DOHH2 (cell line): ENCODE results near the gene PPM1N.

Experiments
- H3F3A ChIP-seq: fragments of 200-600 bp; sonication (generic), shearing (Covaris generic); 2 replicates; pipeline ENCODE4 v1.6.0; 2016; ENCODE audit warnings: antibody characterized with exemption, mild to moderate bottlenecking; ENCODE audit not compliant: control insufficient read depth, insufficient read depth
- H3K27ac ChIP-seq: fragments of 200-600 bp; sonication (generic); 2 replicates; pipeline ENCODE4 v1.5.1; 2014; ENCODE audit warnings: low read depth, mild to moderate bottlenecking, low read length, moderate library complexity
- H3K27me3 ChIP-seq: fragments of 200-600 bp; sonication (generic); 2 replicates; pipeline ENCODE4 v1.6.1; 2014; ENCODE audit warnings: mild to moderate bottlenecking, low read length, mixed read lengths; ENCODE audit not compliant: control insufficient read depth
- H3K36me3 ChIP-seq: fragments of 200-600 bp; sonication (generic); 2 replicates; pipeline ENCODE4 v1.6.1; 2014; ENCODE audit warnings: mild to moderate bottlenecking, low read length, moderate library complexity, mixed read lengths; ENCODE audit not compliant: control insufficient read depth
- H3K4me1 ChIP-seq: fragments of 200-600 bp; sonication (generic); 2 replicates; pipeline ENCODE4 v1.6.1; 2014; ENCODE audit warnings: mild to moderate bottlenecking, low read length, mixed read lengths; ENCODE audit not compliant: control insufficient read depth
- H3K4me2 ChIP-seq: fragments of 200-600 bp; sonication (generic); 2 replicates; pipeline ENCODE4 v1.6.0; 2014; ENCODE audit warnings: mild to moderate bottlenecking, low read length, moderate library complexity
- H3K4me3 ChIP-seq: fragments of 200-600 bp; sonication (generic); 2 replicates; pipeline ENCODE4 v1.5.1; 2014; ENCODE audit warnings: mild to moderate bottlenecking, low read length, mixed read lengths
- H3K79me2 ChIP-seq: fragments of 200-600 bp; sonication (generic); 2 replicates; pipeline ENCODE4 v1.6.1; 2014; ENCODE audit warnings: mild to moderate bottlenecking, low read length, mixed read lengths; ENCODE audit not compliant: control insufficient read depth
- H3K9me2 ChIP-seq: fragments of 200-600 bp; sonication (generic); replicated peaks from 2 replicates; pipeline ENCODE4 v1.6.1; 2014; ENCODE audit warnings: mild to moderate bottlenecking, low read length, mixed read lengths; ENCODE audit not compliant: control insufficient read depth
- H3K9me3 ChIP-seq: fragments of 200-600 bp; sonication (generic); 2 replicates; pipeline ENCODE4 v1.6.1; 2014; ENCODE audit warnings: antibody characterized with exemption, low read length, mixed read lengths; ENCODE audit not compliant: control insufficient read depth, insufficient read depth
- H4K20me1 ChIP-seq: fragments of 200-600 bp; sonication (generic); 2 replicates; pipeline ENCODE4 v1.6.0; 2014; ENCODE audit warnings: low read depth, mild to moderate bottlenecking, antibody characterized with exemption, low read length, moderate library complexity; ENCODE audit not compliant: control insufficient read depth, insufficient read depth
- CTCF ChIP-seq: fragments of 200-600 bp; sonication (generic); IDR thresholded peaks from one replicate; pipeline ENCODE4 v1.5.1; 2014; ENCODE audit warnings: antibody characterized with exemption, mild to moderate bottlenecking, low read depth, low read length; ENCODE audit not compliant: poor library complexity, severe bottlenecking
- EZH2phosphoT487 ChIP-seq: fragments of 200-600 bp; sonication (generic); IDR thresholded peaks from 2 replicates; pipeline ENCODE4 v1.6.1; 2017; ENCODE audit warnings: borderline replicate concordance, mild to moderate bottlenecking, antibody characterized with exemption, low read length, moderate library complexity, mixed read lengths

The PPM1N gene

GRCh38 chr19:45528744-45529419 is 30.6 kb downstream of the PPM1N start:
- Histone ChIP-seq H3K36me3 (peaks cover 36% of the 10 kb centered on the region), H3K4me3 (no peak overlapping the region), H3F3A (no peaks in the 10 kb centered on the region), H3K4me2 (no peak overlapping the region), H3K9me2 (no peaks in the 10 kb centered on the region), H3K27me3 (no peaks in the 10 kb centered on the region), H3K27ac (no peak overlapping the region), H3K9me3 (peaks cover 7% of the 10 kb centered on the region; the same call in 1 of the 2 replicates), H4K20me1 (no peaks in the 10 kb centered on the region), H3K4me1 (0 out of 2 replicates have a peak, but pooled peaks cover 4% of the 10 kb centered on the region), H3K79me2 (no peaks in the 10 kb centered on the region)
- no peak for TF ChIP-seq CTCF
- TF ChIP-seq EZH2phosphoT487: no peak

- Histone ChIP-seq H3K4me1 (0 out of 2 replicates have a peak, but pooled peaks cover 4% of the 10 kb centered on the region), H3K79me2 (no peaks in the 10 kb centered on the region), H3K27me3 (no peaks in the 10 kb centered on the region), H3K4me2 (no peak overlapping the region), H3K9me3 (peaks cover 7% of the 10 kb centered on the region; the same call in 1 of the 2 replicates), H3K9me2 (no peaks in the 10 kb centered on the region), H3K36me3 (peaks cover 30% of the 10 kb centered on the region), H3K4me3 (no peak overlapping the region), H3K27ac (no peak overlapping the region), H3F3A (no peaks in the 10 kb centered on the region), H4K20me1 (no peaks in the 10 kb centered on the region)
- no peak for TF ChIP-seq EZH2phosphoT487
- TF ChIP-seq CTCF: no peak
Measured at GRCh38 chr19:45529420-45529785, 31.2 kb downstream of the PPM1N start.

DNA sequence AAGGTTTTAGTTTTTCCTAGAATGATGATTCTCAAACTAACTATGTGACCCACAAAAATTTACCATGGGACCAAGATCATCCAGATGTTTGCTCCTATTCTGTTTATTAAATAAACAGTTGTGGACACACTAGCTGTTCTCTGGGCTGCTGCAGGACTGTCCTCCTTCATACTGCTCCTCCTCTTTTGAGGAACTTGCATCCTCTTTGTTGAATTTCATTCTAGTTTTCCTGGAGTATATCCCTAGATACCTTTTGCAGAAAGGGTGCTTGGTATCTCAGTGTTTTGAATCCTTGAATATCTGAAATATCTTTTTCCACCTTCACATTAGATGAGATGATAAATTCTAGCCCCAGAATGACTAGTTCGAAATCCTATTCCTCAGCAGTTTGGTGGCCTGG is 33.1 kb downstream of the PPM1N start:
- Histone ChIP-seq H4K20me1 (no peaks in the 10 kb centered on the region), H3K4me1 (no peaks in the 10 kb centered on the region), H3K27ac (no peak overlapping the region), H3K9me2 (no peaks in the 10 kb centered on the region), H3F3A (no peaks in the 10 kb centered on the region), H3K36me3 (peaks cover 13% of the 10 kb centered on the region), H3K4me2 (no peak overlapping the region), H3K9me3 (peaks cover 7% of the 10 kb centered on the region; the same call in 1 of the 2 replicates), H3K4me3 (no peak overlapping the region), H3K79me2 (no peaks in the 10 kb centered on the region), H3K27me3 (no peaks in the 10 kb centered on the region)
- no peak for TF ChIP-seq EZH2phosphoT487
- TF ChIP-seq CTCF: no peak
